ENCODE data around the gene MCTP1.

Gene MCTP1

DNA sequence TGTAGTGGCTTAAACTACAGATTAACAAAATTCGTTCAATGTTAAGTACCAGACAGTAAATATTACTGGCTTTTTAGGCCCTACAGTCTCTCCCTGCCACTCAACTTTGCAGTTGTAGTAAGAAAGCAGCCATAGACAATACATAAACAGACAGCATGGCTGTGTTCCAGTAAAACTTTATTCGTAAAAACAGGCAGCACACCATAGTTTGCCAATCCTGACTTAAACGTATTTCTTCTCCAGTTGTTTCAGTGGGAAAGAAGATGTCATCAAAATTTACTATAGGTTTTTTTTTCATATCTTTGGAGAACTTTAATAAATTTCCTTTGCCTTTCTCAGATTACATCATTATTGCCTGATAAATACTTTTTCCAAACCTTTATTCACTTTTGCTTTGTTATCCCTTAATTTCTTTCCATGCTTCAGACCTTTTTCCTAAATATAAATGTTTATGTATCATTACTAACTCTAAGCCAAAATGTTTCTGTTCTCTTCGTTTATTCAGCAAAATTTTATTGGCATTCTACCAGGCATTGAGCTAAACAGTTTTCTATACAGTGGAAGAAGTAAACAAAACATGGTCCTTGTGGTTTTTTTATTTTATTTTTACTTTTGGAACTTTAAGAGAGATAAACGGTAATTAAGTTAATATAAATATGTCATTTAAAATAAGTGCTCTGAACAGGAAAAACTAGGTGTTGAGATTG, 601.9 kb downstream of the MCTP1 start:
- TF ChIP-seq CTCF (IDR thresholded peaks at IDR 0.05; ENCODE audit: low read depth, low read length), result no peak
- no peak for DNase-seq (ENCODE audit: extremely low read depth, low read depth)

DNA sequence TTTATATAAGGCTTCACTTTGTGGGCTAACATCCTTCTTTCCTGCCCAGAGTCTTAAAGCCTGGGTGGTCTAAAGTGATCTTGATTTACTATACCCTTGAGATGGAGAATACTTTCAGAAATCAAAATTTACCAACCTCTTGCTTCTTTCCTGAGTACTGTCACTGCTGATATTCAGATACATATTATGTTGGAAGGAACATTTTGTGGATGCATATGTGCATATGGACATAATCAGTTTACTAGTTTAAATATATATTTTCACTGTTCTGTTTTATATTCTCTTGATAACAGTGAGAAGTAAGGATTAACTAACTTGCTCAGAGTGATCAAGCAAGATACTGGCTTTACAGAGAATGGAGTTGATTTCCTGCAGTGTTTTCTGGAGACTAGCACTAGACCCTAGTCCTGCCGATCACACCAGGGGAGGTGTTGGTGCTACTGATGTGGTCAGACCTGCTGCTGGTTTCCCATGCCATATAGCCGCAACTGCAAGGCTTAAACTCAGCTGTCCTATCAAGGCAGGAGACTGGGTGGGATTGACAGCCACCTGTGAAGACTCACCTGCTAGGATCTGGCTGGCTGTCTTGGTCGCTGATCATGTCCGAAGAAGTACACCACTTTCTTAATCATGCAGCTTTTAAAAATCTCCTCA, 608.8 kb downstream of the MCTP1 start:
- no peak for DNase-seq (ENCODE audit: extremely low read depth, low read depth)
- no peak for TF ChIP-seq CTCF (IDR thresholded peaks at IDR 0.05; ENCODE audit: low read depth, low read length)

DNA sequence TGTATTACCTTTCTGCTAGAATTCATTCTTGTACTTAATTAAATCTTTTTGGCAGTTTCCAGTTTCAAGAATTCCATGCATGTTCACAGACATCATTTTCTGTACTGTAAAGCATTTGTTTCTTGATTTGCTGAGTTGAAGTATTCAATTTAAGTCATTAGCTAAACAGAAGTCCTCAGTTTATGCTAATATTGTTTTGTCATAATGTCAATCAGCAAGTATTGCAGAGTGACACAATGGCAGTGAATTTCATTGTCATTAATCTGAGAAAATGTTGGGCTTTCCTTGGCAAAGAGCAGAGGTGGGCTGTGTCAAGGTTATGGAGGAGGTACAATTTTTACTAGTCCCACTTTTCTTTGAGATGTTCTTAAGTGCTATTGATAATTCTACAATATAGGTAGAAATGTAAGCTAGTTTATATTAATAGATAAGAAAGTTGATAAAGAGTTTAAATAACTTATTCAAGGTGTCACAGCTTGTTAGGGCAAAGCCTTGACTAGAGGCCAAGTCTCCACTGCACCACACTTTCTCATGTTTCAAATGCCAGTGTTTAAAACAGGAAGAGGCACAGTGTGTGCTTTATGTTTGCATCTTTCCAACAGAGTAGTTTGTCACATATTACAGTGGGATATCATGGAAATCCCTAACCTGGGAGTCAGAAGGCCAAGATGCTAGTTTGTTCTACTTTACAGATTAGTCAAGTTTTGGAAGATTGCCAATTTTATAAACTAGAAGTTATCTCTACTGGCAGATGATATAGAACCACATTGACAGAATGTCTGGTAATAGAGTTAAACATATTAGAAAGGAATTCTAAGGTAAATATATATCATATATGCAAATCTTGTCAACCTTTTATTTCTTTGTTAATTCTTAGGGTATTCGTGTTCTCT, 610.2 kb downstream of the MCTP1 start:
- no peak for DNase-seq (ENCODE audit: extremely low read depth, low read depth)
- TF ChIP-seq CTCF (IDR thresholded peaks at IDR 0.05; ENCODE audit: low read depth, low read length), result no peak

- no peak for TF ChIP-seq CTCF (IDR thresholded peaks at IDR 0.05; ENCODE audit: low read depth, low read length)
- no peak for DNase-seq (ENCODE audit: extremely low read depth, low read depth)
Observed at GRCh38 chr5:94672746-94673145, 612.1 kb downstream of the MCTP1 start.

DNA sequence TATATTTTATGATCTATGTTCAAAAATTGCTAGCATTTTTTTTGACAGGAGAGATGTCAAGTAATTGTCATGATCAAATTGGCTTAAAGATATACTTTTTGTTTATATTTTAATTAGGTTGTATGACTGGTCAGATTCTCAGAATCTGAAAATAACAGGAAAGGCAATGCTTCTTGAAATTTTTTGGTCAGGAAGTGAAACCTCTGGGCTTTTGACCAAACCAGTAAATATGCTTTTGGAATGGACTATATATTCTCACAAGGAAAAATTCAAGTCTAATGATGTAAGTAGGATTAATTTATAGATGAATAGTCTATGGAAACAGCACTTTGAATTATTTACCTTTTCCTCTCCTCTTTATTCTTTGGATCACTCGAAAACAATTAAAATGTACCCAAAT, 614.2 kb downstream of the MCTP1 start:
- no peak for DNase-seq (ENCODE audit: extremely low read depth, low read depth)
- no peak for TF ChIP-seq CTCF (IDR thresholded peaks at IDR 0.05; ENCODE audit: low read depth, low read length)

- DNase-seq (ENCODE audit: extremely low read depth, low read depth), result no peak
- no peak for TF ChIP-seq CTCF (IDR thresholded peaks at IDR 0.05; ENCODE audit: low read depth, low read length)
Observed at GRCh38 chr5:94667937-94668336, 617.0 kb downstream of the MCTP1 start.

DNA sequence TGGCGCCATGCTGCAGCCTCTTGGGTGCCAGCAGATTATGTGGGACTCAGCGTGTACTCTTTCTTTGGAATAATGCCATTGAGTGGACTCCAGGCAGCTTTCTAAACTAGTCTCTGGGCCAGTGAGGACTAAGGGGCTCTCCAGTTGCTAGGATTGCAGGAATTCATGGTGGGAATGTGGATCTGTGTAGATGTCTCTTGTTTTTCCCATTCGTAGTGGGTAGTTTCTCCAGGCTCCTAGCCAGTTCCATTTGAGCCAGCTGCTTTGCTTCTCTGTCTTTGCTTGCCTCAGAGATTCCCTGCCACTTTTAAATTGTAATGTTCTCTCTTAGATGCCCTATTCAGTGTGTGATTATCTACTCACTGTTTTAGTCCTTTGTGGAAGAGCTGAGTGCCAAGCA, 623.8 kb downstream of the MCTP1 start:
- DNase-seq (ENCODE audit: extremely low read depth, low read depth), result no peak
- TF ChIP-seq CTCF (IDR thresholded peaks at IDR 0.05; ENCODE audit: low read depth, low read length), result no peak
